NCI-H524 treated with DMSO at 0.1 percent for 48 hours (cell line): Measurements from ENCODE around the gene PRDX6.
A peak's percentile ranks its signal among the peaks of the same experiment; 100 is the strongest.
"Not testable (repeated sequence)": the region's sequence is repeated elsewhere in the genome, so short reads cannot be mapped to it uniquely, and the experiment has no call there.

ENCODE experiments used
- DNase-seq: peaks from one replicate; lab custom pipeline; 2025; lab: John Stamatoyannopoulos, UW

Gene PRDX6

DNA sequence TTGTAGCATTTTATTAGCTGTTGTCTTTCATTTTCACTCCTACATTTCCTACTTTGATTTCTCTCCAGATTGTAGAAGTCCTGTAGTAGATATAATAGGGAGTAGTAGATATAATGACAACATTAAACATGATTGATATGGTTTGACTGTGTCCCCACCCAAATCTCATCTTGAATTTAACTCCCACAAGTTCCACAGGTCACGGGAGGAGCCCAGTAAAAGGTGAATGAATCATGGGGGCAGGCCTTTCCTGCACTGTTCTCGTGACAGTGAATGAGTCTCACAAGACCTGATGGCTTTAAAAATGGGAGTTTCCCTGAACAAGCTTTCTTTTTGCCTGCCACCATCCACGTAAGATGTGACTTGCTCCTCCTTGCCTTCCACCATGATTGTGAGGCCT lies 7.5 kb upstream of the PRDX6 start:
- no peak for DNase-seq

DNA sequence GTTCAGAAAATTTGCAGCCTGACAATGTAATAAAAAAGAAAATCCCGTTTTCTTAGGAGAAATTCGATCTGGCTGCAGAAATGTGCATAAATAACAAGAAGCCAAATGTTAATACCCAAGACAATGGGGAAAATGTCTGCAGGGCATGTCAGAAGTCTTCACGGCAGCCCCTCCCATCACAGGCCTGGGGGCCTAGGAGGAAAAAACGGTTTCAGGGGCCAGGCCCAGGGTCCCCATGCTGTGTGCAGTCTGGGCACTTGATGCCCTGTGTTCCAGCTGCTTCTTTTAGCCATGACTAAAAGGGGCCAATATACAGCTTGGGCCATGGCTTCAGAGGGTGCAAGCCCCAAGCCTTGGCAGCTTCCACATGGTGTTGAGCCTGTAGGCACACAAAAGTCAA lies 6.5 kb upstream of the PRDX6 start:
- no peak for DNase-seq

DNA sequence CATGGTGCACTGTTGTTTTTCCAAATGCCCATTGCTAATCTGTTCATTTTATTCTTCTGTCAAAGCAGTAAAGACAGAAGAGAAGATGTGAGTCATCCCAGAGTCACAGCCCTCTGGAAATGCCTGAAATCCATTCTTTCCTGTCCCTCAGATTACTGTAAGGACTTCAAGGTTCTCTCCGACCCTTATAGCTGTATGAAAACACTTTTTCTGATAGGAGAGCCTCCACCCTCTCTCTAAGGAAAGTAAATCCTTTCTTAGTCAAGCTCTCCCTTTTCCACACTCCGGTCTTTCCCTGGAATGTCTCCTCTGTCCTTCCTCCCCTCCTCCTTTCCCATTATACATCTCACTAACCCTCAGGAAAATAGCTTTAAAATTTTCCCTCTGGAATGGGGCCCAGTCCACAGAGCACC lies 3.5 kb upstream of the PRDX6 start:
- no peak for DNase-seq

DNA sequence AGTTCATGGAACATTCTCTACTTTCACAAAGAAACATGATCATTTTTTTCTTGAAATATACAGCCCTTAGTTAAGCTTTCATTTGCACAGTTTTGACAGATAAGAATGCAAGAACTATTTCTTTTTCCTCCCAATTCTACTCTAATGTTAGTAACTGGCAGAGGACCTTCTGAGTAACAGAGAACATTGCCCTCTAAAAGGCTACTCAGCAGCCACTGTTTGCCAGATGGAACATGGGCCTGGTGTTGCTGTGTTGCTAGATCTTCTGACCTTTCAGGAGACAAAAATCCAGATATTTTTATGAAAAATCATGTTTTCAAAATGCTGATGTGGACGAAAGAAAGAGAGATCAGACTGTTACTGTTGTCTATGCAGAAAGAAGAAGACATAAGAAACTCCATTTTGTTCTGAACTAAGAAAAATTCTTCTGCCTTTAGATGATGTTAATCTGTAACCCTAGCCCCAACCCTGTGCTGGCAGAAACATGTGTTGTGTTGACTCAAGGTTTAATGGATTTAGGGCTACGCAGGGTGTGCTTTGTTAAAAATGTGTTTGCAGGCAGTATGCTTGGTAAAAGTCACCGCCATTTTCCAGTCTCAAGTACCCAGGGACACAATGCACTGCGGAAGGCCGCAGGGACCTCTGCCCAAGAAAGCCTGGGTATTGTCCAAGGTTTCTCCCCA lies 2.9 kb upstream of the PRDX6 start:
- DNase-seq, result no peak

DNA sequence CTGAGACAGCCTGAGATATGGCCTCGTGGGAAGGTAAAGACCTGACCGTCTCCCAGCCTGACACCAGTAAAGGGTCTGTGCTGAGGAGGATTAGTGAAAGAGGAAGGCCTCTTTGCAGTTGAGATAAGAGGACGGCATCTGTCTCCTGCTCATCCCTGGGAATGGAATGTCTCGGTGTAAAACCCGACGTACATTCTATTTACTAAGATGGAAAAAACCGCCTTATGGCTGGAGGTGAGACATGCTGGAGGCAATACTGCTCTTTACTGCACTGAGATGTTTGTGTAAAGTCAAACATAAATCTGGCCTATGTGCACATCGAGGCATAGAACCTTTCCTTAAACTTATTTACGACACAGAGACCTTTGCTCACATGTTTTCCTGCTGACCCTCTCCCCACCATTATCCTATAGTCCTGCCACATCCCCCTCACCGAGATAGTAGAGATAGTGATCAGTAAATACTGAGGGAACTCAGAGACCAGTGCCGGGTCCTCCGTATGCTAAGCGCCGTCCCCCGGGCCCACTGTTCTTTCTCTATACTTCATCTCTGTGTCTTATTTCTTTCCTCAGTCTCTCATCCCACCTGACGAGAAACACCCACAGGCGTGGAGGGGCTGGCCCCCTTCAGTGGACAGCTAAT lies 2.2 kb upstream of the PRDX6 start:
- peak; percentile 49 for DNase-seq

DNA sequence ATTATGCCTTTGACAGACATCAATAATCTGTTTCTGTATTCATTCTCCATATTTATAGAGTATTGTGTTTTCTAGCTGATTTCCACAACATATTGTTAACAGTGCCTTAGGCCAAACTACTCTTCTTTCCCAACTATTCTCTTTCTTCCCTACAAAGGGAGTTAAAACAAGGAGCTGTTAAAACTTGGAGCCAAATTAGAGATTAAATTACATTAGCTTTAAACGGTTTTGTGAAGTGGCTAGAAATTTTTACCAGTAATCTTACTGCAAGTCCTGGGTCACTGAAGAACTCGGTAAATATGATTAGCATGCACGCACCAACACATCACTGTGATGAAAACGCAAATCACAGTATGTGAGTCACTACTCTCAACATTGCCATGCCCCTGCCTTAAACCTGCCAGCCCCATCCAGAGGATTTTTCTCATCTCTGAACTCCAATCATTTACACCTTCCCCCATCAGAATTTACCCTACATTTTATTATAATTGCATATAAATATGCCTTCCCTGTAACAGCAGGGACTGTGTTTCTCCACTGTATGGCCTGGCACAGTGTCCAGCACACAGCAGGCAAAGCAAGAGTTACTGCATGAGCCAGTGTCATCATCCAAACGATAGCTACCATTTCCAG lies 1.5 kb upstream of the PRDX6 start:
- no peak for DNase-seq

DNA sequence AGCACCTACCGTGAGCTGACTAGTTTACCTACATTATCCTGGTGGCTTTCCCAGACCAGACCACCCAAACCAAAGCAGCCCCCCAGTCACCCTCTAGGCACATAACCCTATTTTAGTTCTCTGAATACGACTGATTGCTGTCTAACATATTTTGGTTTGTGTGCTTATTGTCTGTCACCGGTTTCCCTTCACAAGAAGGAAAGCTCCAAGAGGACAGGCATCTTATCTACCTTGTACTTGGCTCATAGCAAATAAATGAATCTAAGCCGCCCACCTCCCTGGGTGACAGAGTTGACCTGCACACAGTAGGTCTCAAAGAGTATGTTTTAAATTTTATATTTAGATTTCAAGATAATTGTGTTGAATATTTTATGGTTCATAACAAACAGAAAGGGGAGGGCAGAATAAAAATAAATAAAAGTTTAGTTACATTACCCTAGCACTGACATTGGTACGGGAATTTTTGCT lies 904 bp upstream of the PRDX6 start:
- no peak for DNase-seq

DNA sequence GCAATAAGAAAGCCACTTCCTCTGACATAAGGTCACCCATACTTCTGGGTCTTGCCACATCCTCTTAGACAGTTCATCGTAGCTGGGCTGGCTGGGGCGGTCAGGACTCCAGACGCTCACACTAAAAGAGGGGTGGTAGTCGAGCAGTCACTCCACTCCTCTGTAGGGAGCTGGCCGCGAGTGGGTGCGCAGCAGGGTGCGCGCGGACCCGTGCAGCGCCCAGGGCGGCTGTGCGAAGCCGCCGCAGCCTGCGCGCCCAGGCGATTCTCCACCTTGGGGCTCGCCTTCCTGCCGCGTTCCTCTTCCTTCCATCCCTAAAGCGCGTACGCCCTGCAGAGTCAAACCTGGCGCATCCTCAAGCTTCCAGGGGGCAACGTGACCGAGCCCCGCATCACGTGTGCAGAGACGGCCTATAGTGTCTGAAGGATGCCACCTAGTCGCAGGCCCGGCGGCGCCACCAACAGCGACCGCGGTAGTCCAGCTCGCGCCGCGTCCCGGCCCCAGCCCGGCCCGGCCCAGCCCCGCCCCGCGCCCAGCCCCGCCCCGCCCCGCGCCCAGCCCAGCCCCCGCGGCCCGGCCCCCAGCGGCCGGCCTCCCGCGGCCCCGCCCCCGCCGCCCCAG lies 360 bp upstream of the PRDX6 start:
- DNase-seq, result peak; percentile 74

DNA sequence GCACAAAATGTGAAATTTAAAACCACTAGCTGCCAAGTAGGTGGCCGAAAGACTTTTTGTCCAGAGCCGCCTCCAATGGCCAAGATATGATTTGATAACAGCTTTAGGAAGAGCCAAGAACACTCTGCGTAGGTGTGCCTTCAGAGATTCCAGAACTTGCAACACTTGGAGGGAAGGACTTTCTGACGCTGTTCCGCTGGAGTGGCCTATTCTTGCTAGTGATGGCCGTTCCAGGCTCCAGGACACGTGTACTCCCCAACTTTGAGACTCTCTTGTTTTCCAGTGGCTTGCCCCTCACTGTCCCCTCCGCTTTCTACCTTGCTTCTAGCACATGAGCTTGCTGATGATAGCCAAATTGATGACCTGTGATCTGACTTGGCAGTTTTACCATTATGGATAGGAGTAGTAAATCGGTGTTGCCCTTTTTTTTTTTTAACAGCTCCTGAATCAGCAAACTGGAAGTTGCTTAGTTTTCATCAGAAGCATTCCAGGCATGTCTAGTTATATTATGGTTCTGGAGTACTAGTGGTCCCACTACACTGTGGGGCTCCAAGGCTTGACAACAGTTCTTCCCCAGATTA lies 1.0 kb downstream of the PRDX6 start:
- DNase-seq, result no peak

DNA sequence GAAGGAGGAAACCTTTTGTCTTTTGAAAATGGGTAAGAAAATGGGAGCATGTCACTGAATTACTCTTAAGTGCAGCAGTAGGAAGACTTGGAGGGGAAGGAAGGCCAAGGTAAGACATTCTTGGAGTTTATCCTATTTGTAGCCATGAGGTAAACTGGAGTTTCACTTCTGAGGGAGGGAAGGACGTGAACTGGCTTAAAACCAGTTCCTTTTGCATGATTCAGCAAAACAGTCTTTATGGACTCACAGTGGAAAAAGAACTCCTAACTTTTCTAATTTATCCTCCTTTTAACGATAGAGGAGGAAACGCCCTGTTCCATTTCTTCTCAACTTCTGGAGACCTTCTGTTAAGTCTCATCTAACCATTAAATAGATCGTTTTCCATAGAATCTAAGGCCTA lies 2.5 kb downstream of the PRDX6 start:
- no peak for DNase-seq

DNA sequence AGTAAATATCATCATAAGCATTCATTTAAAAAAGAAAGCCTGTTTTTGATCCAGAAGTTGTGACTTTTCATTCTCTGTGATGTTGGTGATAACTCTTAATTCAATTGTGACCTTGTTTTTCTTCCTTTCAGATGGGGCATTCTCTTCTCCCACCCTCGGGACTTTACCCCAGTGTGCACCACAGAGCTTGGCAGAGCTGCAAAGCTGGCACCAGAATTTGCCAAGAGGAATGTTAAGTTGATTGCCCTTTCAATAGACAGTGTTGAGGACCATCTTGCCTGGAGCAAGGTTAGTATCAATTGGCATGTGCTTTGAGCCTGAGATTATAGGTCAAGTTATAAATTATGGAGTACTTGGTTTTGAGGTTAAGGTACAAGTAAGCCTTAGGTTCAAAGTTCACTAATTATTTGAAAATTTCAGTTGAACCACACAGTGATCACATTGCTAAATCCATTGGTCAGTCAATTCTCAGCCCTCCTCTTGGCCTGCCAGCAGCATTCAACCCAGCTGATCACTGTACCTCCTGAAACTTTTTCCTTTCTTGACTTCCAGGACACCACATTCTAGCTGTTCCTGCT lies 4.1 kb downstream of the PRDX6 start:
- no peak for DNase-seq

DNA sequence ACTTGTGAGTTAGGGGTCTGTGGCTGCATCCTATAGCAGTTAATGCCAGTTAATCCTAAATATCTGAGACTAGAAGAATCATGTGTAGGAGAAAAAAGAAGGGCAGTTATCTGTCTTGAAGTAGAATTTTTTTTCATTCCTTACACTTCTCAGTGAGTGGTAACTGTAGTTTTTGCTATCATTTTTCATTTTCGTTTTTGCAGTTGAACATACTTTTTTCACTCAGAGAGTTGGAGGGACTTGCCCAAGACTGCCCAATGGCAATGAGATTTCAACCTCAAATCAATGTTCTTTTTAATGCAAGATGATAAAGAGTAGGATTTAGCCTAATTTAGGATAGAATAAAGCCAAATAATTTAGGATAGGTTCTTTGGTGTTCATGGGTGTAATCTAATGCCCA lies 5.5 kb downstream of the PRDX6 start:
- no peak for DNase-seq

DNA sequence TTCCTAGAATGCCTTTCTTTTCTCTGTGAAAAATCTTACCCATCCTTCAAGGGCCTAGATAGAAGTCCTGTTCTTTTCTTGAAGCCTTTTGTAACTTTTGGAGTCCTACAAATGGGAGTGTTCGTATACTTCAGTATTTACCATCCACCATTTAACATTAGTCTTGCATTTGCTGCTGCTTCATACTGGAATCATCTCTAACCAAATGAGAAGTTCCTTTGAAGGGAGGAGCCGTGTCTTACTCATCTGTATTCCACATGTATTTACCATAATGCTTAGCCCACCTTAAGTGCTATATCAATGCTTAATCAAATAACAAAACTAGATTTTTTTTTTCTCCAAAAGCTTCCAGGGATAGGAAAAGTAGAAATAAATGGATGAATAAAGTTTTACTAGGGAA lies 7.1 kb downstream of the PRDX6 start:
- DNase-seq, result no peak

DNA sequence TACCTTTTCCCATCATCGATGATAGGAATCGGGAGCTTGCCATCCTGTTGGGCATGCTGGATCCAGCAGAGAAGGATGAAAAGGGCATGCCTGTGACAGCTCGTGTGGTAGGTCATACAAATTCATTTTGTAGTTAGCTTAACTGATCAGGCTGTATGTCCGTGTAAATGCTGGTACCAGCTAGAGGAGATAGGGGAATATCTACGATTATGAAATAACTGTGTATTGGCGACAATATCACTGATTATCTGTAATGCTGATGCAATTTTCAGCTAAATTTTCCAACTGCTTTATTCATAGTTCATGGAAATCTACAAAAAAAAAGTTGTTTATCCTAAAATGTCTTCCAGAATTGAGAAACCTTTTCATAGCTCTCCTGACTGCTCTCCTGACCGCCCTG lies 8.3 kb downstream of the PRDX6 start:
- DNase-seq, result no peak

DNA sequence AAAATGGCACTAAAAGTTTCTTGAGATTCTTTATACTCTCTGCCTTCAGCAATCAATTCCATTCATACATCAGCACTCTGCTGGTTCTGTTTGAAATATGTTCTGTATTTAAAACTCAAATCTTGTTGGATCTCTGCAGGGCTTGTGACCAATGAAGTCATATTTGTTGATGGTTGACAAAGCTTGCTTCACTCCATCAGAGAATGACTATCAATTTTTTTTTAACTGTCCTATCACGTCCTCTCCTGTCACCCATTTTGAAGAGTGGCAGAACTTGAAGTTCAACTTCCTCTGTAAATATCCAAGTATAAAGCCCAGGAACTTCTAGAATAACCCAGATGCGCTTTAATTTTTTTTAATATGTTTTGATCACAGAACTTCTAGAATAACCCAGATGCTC lies 10.9 kb downstream of the PRDX6 start:
- no peak for DNase-seq

DNA sequence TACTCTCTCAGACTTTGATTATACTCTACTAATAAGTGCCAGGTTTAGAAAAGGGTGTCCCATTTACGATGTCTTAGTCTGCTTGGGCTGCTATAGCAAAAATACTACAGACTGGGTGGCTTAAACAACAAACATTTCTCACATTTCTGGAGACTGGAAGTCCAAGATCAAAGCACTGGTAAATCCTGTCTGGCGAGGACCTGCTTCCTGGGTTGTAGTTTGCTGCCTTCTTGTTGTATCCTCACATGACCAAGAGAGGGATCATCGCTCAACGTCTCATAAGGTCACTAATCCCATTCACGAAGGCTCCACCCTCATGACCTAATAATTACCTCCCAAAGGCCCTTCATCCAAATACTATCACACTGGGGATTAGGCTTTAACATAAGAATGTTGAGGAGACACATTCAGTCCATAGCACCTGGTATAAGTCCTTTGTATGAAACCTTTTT lies 12.0 kb downstream of the PRDX6 start:
- no peak for DNase-seq

DNA sequence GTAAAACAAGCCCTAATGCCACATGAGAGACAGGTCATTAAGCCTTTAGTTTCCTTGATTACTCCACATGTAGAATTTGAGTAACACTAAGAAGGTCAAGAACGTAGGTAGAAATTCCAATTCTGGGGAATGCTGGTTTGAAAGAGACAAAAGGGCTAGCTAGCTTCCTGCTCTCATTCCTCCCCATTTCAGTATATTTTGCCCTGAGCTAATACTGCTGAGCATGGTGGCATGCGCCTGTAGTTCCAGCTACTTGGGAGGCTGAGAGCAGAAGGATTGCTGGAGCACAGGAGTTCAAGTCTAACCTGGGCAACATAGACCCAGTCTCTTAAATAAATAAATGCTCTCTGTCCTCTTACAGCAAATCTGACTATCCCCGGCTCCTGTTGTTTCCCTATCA lies 12.8 kb downstream of the PRDX6 start:
- DNase-seq, result no peak

DNA sequence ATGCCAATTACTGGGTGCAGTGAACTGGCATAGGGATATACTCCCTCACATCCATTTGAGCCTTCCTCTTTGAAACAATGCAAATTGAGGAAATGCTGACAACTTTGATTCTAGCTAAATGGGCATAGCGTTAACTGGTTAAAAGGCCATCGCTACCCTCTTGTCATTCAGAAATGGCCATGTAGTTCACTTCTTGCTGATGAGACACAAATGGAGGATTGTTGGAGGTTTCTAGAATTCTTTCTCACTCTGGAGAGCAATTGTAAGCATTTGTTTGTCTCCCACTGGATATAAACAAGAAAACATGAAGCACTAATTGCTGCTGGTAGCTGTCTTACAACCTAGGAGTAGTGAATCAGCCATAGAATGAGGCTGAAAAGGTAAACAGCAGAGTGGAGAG lies 14.4 kb downstream of the PRDX6 start:
- no peak for DNase-seq

DNA sequence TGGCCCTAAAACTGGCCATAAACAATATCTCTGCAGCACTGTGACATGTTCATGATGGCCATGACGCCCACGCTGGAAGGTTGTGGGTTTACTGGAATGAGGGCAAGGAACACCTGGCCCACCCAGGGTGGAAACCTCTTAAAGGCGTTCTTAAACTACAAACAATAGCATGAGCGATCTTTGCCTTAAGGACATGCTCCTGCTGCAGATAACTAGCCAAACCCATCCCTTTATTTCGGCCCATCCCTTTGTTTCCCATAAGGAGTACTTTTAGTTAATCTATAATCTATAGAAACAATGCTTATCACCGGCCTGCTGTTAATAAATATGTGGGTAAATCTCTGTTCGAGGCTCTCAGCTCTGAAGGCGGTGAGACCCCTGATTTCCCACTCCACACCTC lies 16.0 kb downstream of the PRDX6 start:
- DNase-seq, result not testable (repeated sequence)

DNA sequence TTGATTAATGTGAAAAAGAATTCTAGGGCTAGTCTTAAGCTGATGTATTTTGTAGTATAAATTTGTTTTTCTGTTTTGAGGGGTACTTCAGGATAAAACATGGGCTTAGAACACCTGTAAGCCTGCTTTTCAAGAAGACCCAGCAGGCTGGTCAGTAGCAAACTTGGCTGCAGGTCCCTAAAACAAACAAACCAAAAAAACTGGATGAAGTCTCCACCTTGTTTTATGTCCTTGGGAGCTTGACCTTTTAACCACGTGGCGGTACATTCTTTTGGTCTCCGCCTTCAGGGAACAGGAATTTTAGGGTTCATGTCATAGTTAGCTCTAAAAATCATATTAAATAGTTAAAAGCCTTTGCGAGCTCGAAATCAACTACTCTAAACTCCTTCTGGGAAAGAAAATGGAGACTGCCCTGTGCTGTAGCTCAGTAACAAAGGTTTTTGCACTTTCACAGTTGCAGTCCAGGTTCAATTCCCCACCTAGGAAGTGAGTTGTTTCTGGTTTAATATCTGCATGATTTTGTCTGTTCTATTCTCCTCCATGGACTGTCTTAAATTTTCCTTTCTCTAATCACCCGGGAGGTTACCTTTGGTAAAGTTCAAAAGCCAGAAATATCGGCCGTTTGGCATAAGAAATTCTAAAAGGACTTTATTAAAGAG lies 18.6 kb downstream of the PRDX6 start:
- DNase-seq, result no peak

DNA sequence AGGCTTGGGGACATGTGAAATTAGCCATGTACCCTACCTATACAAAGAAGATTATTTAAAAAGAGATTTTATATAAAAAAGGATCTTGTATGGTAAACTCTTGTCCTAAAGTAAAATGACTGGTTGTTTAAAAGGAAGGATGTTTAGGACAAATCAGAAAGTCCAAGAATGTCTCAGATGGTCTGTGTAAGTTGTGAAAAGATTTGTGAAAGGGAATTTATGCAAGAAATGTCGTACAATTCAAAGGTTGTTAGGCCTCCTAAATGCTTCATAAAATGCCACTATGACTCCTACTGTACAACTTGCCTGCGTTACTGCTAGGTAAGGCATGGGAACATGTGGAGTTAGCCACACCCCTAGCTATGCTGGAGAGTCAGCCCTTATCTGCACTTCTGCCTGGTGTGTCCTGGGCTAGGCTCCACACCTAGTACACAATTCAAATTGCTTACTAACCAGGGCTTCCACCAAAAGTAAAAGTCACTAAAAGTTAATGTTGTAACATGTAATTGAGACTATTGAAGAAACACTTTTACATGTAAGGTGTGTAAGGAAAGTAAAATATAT lies 19.7 kb downstream of the PRDX6 start:
- DNase-seq, result no peak
